Right ventricle myocardium inferior (tissue), 1 donor: ENCODE data around the gene CBFA2T2. TPM values are rescaled to one million over a fixed set of nuclear protein-coding genes. Genes with fewer than 3 reads are reported as not detected.
"Not testable (repeated sequence)": the region's sequence is repeated elsewhere in the genome, so short reads cannot be mapped to it uniquely, and the experiment has no call there.

Source experiments
- ATAC-seq: fragments of 200-7000 bp; cut with Tn5 transposase; one replicate; pipeline ENCODE4 v1.9.1; 2020; ENCODE audit warnings: mild to moderate bottlenecking, moderate library complexity
- DNase-seq: peaks from one replicate; pipeline ENCODE4 v3.0.0; 2021; ENCODE audit errors: missing footprints
- intact Hi-C: fragments of 100-400 bp; cut with DNase I; formaldehyde crosslinking; loops from one replicate; pipeline ENCODE4 v1.11.0; 2022
- total RNA-seq: library from RNA; stranded (reverse); fragmentation: NEBNext Ultra II Directional; extraction: Animal tissue kit (Norgen Biotek cat#: 25700); gene quantifications from one replicate; pipeline ENCODE4 v1.2.1, GENCODE V29; 2021
- donor health status: DM: no; HTN: yes; CAD: no; lungs with severe emphysema.

CBFA2T2 gene
- total RNA-seq, 1 donor from 2014 or later, result 11.3 TPM

DNA sequence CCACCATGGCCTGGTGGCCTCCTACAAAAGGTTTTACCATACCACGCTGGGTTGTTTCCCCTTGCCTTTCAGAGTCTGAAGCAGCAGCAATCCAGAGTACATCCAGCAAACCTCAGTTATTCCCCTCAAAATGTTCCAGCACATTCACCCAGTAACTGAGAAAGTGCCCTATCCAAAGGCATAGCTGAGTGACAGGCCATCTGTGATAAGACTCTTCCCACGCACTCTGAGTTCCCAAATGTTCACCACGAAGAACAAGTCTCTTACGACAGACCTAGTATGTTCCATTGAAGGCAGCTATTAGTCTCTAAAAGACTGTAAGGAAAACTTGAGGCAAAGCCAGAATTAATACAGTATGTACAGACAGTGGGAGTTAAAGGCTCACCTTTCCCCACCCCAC lies 140.6 kb downstream of the CBFA2T2 start:
- no peak for ATAC-seq
- intact Hi-C loops, result no loop called here
- no peak for DNase-seq

DNA sequence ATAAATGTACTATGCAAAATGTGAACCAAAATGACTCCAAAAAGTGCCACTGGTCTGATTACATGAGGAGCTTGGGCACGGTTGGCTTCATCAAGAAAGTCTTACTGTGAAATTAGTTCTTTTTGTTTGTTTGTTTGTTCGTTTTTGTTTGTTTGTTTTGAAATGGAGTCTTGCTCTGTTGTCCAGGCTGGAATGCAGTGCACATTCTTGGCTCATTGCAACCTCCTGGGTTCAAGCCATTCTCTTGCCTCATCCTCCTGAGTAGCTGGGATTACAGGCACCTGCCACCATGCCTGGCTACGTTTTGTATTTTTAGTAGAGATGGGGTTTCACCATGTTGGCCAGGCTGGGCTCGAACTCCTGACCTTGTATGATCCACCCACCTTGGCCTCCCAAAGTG lies 142.0 kb downstream of the CBFA2T2 start:
- ATAC-seq, intact Hi-C loops: not testable (repeated sequence)

DNA sequence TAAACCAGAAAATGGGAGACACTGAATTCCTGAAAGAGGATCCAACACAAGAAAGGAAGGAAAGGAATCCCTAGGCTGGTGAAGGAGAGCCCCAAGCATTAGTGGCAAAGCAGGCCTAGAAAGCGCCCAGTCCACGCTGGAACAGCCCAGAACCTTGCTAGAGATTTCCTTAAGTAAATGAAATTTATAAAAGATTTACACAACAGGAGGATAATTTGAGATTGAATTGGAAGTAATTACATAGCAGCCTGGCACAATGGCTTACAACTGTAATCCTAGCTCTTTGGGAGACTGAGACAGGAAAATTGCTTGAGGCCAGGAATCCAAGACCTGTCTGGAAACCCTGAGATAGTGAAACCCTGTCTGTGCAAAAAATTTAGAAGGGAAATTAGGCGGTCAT lies 145.4 kb downstream of the CBFA2T2 start:
- DNase-seq (no peak), ATAC-seq (no peak)
- intact Hi-C loops, result no loop called here

More for the DNA sequence above, 142.0 kb downstream of the CBFA2T2 start:
- not testable (repeated sequence) for DNase-seq

DNA sequence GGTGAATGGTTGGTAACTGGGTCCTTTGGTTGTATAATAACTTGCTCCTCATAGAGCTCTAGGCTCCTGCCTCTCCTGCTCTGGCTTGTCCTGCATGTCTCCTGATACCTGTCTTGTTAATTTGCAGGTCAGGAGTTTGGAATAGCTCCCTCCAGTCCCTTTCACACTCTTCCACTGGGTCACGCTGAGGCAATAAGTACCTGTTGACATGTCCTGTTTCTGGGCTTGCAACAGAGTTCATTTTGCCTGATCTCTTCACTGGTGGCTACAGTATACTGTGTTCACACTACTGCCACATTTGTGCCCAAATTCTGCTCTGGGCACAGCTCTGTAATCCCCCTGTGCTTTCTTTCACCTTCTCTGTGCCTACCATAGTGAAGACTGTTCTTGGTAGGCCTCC lies 146.9 kb downstream of the CBFA2T2 start:
- no peak for ATAC-seq
- intact Hi-C loops, result no loop called here
- DNase-seq, result no peak

DNA sequence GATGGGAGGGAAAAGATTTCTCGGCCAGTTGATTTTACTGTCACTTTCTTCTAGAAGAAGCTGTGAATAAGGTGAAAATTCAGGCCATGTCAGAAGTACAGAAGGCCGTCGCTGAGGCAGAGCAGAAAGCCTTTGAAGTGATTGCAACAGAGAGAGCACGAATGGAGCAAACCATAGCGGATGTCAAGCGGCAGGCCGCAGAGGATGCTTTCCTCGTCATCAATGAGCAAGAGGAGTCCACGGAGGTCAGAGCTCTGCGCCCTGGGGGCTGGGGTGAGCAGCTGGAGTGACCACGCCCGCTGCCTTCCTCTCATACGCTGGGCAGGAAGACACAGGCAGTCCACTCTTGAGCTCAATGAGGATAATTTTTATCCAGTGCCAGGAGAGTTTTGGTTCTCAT lies 150.4 kb downstream of the CBFA2T2 start:
- no peak for ATAC-seq
- no peak for DNase-seq

DNA sequence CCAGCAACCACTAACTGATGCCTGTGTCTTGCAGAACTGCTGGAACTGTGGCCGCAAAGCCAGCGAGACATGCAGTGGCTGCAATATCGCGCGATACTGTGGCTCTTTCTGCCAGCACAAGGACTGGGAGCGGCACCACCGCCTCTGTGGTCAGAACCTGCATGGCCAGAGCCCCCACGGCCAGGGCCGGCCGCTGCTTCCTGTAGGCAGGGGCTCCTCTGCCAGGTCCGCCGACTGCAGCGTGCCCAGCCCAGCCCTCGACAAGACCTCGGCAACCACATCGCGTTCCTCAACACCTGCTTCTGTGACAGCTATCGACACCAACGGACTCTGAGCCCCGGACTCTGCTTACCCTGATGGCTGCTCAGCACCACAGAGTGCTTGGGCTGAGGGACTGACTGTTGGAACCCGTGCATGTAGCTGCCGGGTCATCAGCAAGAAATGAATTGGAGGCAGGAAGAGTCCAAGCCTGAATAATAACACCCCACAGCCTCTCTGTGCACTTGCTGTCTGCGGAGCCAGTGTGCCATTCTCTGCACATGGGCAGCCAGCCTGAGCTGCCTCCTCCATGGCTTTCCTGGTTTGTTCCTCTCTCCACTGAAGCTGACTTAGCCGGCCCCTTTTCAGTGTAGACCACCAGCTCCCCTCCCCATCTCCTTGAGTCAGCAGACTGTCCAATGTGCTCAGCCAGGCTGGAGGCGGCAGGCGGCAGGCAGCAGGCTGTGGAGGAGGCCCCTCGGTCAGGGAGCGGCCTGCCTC lies 154.6 kb downstream of the CBFA2T2 start:
- ATAC-seq (no peak), DNase-seq (no peak)
- intact Hi-C loops, result no loop called here

More for the DNA sequence above, 150.4 kb downstream of the CBFA2T2 start:
- intact Hi-C loops, result no loop called here

DNA sequence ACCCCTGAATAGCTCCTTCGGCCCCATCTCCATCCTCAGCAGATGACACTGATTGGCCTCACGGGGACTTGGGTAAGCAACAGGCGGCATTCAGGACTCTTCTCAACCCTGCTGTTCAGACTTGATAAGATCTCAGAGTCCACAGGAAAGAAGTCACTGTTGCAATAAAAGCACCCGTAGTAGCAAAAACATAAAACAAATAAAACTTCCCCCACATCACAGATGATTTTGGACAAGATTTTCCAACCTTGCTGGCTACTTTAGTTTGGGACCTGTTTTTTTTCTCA lies 155.1 kb downstream of the CBFA2T2 start:
- ATAC-seq, result no peak
- no peak for DNase-seq
- intact Hi-C loops, result no loop called here

DNA sequence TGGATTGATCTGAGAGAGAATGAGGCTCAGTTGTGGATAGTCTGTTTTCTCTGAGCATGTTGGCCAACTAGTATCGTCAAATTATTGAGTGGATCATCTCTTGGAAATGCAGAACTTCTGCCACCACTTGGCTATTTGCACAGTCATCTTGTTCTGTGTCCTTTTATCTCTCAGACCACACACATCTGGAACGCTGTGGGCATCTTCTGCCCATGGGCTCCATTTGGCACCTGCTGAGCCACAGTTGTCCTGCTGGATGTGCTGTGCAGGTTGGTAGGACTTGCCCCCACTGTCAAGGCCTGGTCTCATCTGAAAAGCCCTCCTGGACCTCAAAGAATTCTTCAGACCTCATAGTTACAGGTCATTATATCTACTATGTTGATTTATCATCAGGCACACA lies 155.5 kb downstream of the CBFA2T2 start:
- ATAC-seq (no peak), DNase-seq (no peak)
- intact Hi-C loops, result no loop called here

DNA sequence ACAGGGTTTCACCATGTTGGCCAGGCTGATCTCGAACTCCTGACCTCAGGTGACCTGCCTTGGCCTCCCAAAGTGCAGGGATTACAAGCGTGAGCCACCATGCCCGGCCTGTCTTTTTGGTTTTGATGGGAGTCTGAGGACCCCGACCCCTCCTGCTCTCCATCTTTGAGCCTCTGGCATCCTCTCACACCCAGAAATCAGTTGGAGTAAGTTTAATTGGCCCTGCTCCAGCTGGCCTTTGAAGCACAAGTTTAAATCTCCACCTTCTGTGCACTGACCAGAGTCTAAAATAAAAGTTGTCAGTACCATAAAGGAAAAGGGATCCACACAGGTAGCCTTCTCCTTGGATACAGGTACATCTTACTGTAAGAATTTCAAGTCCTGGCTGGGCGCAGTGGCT lies 156.3 kb downstream of the CBFA2T2 start:
- no peak for DNase-seq
- no peak for ATAC-seq
- intact Hi-C loops, result no loop called here

DNA sequence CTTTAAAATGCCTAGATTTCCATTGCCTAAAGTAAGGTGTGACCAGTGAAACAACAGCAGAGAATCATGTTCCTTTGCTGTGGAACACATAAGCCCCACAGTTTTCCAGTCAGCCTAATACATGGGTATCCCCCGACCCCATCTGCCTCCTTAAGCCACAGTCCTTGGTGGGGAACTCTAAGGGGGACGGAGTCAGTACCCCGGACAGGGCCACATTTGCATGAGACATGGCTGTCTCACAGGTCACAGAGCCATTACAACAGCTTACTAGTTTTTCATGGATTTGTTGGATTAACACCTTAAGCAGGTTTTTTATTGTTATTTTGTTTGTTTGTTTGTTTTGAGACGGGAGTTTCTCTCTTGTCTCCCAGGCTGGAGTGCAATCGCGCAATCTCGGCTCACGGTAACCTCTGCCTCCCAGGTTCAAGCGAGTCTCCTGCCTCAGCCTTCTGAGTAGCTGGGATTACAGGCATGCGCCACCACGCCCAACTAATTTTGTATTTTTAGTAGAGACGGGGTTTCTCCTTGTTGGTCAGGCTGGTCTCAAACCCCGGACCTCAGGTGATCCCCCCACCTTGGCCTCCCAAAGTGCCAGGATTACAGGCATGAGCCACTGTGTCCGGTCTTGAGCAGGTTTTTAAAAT lies 157.2 kb downstream of the CBFA2T2 start:
- ATAC-seq, intact Hi-C loops, DNase-seq: not testable (repeated sequence)

DNA sequence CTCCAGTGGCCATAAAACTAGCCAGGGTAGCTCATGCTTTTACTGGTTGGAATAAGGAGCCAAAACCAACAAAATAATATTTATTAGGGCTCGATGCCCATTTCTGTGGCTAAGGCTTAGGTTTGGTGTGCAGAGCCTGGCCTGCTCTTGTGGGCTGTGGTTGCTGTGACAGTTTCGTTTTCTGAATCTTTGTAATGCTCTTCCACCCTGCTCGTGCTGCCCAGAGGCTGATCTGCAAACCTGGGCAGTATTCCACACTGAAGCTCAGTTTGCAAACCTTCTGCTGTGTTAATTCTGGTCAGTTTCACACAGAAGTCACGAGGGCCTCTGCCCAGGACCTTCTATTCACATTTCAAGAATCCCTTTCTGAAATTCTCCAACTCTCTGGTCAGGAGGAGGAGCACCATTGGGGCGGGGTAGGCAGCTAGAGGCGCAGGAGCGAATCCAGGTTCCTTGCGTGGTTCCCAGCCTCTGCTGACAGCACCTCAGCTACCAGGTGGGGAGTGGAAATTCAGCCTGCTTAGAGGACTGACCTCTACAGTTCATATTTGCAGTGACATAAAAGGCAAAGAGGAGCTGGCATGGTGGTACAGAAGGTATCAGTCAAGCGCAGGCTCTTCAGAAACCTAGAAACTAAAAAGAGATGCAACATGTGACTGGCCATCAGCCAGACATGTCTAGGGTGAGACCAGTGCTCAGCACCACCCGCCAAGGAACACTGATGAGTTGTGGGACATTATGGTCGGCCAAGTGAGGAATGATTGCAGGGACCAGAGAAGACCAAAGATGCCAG lies 157.9 kb downstream of the CBFA2T2 start:
- ATAC-seq, result peak; percentile 63
- DNase-seq, result no peak
- intact Hi-C loops, result no loop called here

DNA sequence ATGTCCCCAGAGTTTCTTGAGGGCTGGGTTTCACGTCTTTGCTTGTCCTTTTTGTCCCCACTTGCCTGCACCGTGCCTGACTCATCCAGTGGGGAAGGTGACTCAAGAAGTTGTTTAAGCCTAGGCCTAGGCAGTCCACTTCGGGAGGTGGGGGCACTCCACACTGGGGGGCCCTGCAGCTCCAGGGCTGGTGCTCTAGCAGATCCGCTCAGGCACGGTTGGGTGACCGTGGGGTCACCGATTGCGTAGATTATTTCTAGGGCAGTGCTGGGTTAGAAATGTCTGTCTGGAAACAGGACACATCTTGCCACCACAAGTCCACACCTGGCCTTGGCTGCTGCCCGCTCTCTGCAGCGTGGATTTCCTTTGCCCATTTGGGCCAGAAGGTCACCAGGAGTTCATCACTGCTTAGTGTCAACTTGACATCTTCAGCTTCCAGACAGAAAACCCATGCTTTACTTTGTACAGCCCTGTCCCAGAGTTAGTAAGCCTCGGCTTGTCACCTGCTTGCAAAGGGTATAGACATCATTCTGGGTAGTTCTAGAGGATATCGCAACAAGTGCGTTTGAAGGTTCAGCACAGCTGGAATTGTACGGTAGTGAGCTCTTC lies 158.6 kb downstream of the CBFA2T2 start:
- intact Hi-C loops, result no loop called here
- peak; percentile 13 for ATAC-seq

DNA sequence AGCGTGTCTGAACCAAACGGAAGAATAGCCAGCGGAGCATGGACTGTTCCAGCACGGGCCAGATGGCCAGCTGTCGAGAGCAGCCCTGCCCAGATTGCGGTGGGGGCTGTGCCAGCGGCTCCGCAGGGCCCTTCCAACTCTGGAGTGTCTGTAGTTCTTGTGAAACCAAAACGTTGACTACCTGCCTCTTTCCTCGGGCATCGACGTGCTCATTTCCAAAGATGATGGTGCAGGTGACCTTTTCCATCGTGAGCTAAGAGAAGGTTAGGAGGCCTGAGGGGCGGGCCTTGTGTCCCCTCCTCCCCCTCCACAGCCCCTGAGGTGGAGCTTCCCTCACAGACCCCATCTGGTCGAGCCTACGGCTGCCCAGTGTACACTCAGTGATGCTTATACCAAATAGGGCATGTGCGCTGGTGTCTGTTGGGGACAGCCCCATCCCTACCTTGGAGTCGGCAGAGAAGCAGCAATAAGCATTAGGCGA lies 159.3 kb downstream of the CBFA2T2 start:
- ATAC-seq, result peak; percentile 81
- intact Hi-C loops, result no loop called here

More for the DNA sequence above, 158.6 kb downstream of the CBFA2T2 start:
- DNase-seq, result no peak

DNA sequence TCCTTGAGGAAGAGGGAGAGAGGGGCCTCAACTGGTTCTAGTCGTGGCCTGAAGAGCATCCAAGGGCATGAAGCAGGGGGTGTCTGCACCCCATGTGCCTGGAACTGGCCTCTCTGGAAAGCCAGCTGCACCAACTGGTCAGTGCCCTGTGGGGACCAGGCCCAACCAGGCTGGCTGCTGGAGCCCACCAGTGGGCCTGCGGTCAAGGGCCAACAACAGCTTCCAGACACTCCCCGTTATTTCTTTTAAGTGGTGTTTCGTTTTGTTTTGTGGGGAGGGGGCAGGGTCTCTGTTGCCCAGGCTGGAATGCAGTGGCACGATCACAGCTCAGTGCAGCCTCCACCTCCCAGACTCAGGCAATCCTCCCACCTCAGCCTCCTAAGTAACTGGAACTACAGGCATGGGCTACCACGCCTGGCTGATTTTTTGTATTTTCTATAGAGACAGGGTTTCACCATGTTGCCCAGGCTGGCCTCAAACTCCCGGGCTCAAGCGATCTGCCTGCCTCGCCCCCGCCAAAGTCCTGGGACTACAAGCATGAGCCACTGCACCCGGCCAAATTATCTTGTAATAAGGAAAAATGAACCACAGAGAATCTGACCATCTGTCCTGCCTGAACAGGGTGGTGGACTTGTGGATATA lies 160.3 kb downstream of the CBFA2T2 start:
- DNase-seq, result no peak
- ATAC-seq, result no peak
- intact Hi-C loops, result no loop called here

More for the DNA sequence above, 159.3 kb downstream of the CBFA2T2 start:
- peak; percentile 82 for DNase-seq

DNA sequence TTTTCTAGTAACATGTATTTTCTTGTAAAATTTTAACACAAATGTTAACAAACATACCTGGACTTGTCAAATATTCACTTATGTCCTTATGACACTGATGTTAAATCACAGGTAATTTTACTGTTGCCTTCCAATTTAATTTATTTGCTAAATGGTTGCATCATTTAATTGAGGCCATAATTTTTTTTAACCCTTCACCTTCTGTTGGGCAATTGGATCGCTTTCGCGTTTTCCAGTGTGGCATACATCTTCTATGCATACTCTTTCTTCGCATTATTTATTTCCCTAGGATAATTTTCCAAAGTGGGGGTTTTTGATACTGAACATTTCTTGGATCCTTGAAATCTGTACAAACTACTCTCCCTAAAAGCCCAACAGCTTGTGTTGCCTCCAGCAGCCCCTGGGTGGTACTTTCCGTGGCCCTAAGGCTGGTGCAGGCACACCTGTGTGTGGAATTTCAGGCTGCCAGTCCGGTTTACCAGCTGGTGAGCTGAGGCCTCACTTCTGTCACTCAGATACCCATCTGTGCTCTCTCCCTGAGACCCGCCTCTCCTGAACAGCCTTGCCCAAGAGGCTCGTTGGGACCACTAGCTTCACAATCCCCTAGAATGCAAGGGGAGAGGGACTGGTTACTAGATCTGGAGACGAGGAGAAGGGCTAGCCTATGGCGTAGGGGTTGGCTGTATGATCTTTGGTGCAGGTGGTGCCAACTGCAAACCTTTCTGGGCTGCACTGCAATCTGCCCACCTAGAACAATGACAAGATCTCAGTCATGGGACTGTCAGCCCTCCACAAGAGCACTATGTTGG lies 161.1 kb downstream of the CBFA2T2 start:
- DNase-seq (no peak), ATAC-seq (no peak)
- intact Hi-C loops, result no loop called here

DNA sequence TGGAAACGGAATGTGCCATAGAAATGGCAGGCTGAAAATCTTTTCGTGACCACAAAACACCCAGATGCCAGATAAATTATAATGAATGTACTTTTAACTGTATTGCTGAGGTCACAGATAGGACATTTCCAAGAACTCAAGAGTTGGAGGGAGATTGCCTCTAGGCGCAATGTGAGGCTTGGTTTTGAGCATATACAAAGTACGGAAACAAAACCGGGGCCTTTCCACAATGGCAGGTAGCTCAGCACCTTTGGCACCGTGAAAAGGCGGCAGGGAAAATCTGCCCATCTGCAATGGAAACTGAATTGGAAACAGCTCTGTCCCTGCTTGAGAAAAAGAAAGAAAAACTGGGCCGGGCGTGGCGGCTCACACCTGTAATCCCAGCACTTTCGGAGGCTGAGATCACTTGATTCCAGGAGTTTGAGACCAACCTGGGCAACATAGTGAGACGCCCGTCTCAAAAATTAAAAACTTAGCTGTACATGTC lies 161.7 kb downstream of the CBFA2T2 start:
- no peak for ATAC-seq
- no peak for DNase-seq
- intact Hi-C loops, result loop anchor here (2.0 kb wide), 1 partner anchor 195 kb away; no protein-coding TSS in a partner anchor

DNA sequence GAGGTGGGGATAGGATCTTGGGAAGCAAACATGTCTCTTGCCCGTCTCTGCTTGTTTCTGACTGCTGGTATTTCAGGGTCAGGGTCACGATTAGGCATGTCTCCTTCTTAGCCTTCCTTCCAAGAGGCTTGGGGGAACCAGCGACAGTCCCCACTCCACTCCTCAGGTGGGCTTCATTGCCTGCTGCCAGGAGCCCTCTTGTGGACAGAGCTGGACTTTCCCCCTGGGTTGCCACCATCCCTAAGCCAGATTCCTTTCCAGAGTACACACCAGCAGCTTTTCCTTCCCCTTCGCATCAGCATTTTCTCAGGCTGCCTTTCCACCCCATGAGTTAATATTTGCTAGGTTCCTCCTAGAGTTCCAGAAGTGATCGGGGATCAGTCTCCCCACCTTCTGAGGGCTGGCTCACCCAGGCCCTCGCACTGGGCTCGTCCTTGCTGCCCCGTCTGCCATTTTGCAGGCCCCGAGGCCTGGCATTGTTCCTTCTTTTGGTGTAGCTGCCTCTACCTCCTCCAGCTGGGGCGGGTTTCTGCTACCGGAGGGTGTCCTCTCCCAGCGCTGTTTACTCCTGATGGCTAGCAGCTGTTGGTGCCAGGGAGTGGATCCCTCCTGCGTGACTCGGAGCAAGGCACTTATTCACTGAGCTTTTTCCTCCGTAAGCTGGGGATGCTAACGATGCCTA lies 163.5 kb downstream of the CBFA2T2 start:
- DNase-seq, result peak; percentile 67
- intact Hi-C loops, result loop anchor here (2.0 kb wide), 1 partner anchor 197 kb away; no protein-coding TSS in a partner anchor
- peak; percentile 52 for ATAC-seq
